Naive thymus-derived CD8-positive, alpha-beta T cell (primary cell): ENCODE measurements around the gene CDON. TPM values are rescaled to one million over a fixed set of nuclear protein-coding genes. Genes with fewer than 3 reads are reported as not detected.

Experiments
- ATAC-seq, 2 donors: fragments of 150-1000 bp; cut with Tn5 transposase in 1 of 2; sonication (Bioruptor Pico), chemical (Tn5 transposase) in 1 of 2; 1 replicate in 1 of 2; 2 replicates in 1 of 2; pipeline ENCODE4 v1.10.0; 2021; ENCODE audit warnings: mild to moderate bottlenecking in 2 of 2, moderate library complexity in 2 of 2
- POLR2A ChIA-PET: fragments of 350-600 bp; sonication (Branson Sonifier 250); formaldehyde crosslinking; loops from one replicate; lab custom pipeline; 2021; ENCODE audit warnings: antibody characterized with exemption; lab: Charles Lee
- DNase-seq, 10 donors: peaks; one replicate each; pipeline versions ENCODE4 v3.0.0 to v3.0.0-alpha.2; 2020 to 2022
- H3K27ac Mint-ChIP-seq, 10 donors: one replicate each; pipeline ENCODE4 v1.8.0; 2020 to 2022; ENCODE audit warnings: mild to moderate bottlenecking in 10 of 10, mixed read lengths in 10 of 10, moderate library complexity in 4 of 10, inconsistent platforms in 1 of 10
- H3K27me3 Mint-ChIP-seq, 5 donors: one replicate each; pipeline ENCODE4 v1.8.0; 2021 to 2022; ENCODE audit warnings: mixed read lengths in 5 of 5
- H3K36me3 Mint-ChIP-seq, 3 donors: one replicate each; pipeline ENCODE4 v1.8.0; 2020 to 2022; ENCODE audit warnings: mixed read lengths in 3 of 3, mild to moderate bottlenecking in 2 of 3, inconsistent platforms in 1 of 3
- H3K4me1 Mint-ChIP-seq, 4 donors: one replicate each; pipeline ENCODE4 v1.8.0; 2021 to 2022; ENCODE audit warnings: mixed read lengths in 4 of 4
- H3K4me3 Mint-ChIP-seq, 10 donors: one replicate each; pipeline ENCODE4 v1.8.0; 2020 to 2022; ENCODE audit warnings: mild to moderate bottlenecking in 10 of 10, mixed read lengths in 10 of 10, moderate library complexity in 6 of 10, inconsistent platforms in 1 of 10
- H3K9me3 Mint-ChIP-seq, 9 donors: one replicate each; pipeline ENCODE4 v1.8.0; 2020 to 2022; ENCODE audit warnings: mixed read lengths in 9 of 9, mild to moderate bottlenecking in 3 of 9, inconsistent platforms in 1 of 9, moderate library complexity in 1 of 9
- polyA plus RNA-seq, 3 donors: library from polyadenylated mRNA; unstranded; fragments of 300-500 nt; fragmentation: Illumina TruSeq; gene quantifications; one replicate each; pipeline ENCODE4 v1.2.3, GENCODE V29; 2021
- total RNA-seq, 8 experiments: library from RNA in 2 of 8; stranded (reverse) in 2 of 8; gene quantifications; one replicate each; pipeline ENCODE4 v1.2.3 and lab custom pipeline; 2021 to 2026

The CDON gene
- 1 to 10 TPM; 2.1 to 2.8 TPM for total RNA-seq
- under 1 TPM in 2 of 3 donors, not detected in 1; 0.14 to 0.20 TPM for polyA plus RNA-seq
- 3.4 to 8.6 (median 5.9) reads per million in 6 experiments for total RNA-seq (lab: John Stamatoyannopoulos, UW)

DNA sequence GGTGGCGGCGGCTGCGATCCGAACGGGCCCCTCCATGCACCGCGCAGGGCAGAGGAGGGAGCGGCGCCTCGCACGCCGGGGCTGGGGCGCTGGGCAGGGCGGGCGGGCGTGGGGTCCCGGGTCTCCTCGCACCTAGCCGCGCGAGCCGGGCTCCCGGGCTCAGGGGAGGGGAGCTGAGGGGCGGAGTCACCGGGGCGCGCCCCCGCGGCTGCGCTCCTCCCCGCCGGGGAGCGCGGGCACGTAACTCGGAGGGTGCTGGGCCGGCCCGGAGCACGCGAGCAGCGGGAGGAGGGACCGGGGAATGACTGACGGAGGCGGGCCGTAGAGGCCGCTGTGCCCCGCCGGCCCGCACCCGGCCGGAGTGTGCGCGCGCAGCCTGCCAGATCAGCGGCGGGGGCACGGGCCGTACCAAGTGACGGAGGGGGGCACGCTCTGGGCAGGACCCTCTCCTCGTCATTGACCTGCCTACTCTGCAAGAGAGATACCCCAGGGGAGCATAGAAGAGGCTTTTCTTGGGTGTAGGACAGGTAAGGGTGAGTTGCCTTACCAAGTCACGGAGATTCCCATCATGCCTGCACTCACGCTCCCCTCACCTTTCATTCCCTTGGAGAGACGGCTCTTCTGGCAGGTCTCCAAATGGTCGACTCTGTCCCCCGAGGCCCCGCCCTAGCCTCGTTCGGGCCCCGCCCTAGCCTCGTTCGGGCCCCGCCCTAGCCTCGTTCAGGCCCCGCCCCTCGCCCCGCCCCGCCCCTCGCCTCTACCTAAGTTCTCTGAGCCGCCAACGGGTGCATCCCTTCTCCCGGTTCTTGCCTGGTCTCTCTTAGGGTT is at the start of gene CDON:
CDON (minus strand) TSS at position 188 of the 828 bp plus-strand sequence. CDS start 39,390 bp downstream, outside the sequence.
- Mint-ChIP-seq H3K36me3 (no peaks in the 10 kb centered on the region), H3K27ac (peak within 1 kb of the TSS; percentile 32 to 98 (median 96)), H3K9me3 (no peaks in the 10 kb centered on the region), H3K4me1 (peaks cover 6 to 12% (median 8%) of the 10 kb centered on the region in 4 donors), H3K4me3 (peak within 1 kb of the TSS; percentile 83 to 95 (median 90)), H3K27me3 (peaks cover 0 to 32% (median 0%) of the 10 kb centered on the region in 5 donors)
- ATAC-seq, result peak; percentile 86 to 92
- peak; percentile 85 to 98 (median 93) for DNase-seq
- POLR2A ChIA-PET, result interaction anchor here (0.6 to 1.6 kb wide), 3 partner anchors 21 to 1134 kb away, joined by 3 to 7 read pairs (median 3); no protein-coding TSS in a partner anchor

DNA sequence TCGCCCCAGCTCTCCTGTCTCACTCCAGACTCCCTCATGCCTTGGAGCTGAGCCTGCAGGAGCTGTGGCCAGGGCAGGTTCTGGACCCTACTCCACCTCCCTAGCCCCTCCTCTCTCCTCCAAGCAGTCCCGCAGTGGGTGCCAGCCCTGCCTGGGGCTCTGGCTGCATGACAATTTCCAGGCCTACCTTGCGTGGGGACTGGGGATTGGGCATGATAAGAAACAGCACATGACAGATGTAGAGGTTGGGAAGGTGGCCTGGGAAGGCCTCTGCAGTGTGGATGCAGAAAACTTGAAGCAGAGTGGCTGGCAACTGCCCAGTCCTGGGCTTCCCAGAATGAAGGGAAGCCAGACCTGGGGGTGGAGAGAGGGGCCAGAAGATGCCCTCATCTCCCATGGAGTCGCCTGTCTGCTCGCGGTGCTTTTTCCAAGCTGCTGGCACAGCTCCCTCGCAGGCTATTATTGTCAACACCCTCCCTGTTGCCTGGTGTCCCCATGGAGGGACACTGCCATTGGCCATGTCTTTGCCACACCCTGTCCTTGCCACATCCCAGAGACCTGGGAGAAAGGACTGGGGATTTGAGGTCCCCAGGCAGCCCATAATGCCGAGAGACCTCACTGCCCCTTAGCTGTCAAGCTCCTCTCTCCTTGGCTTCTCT is 48.9 kb upstream of the CDON start:
- DNase-seq (no peak), ATAC-seq (no peak)
- Mint-ChIP-seq H3K4me3 (no peak overlapping the region), H3K4me1 (no peaks in the 10 kb centered on the region), H3K36me3 (no peaks in the 10 kb centered on the region), H3K27ac (no peak overlapping the region), H3K9me3 (no peaks in the 10 kb centered on the region), H3K27me3 (no peaks in the 10 kb centered on the region)
- POLR2A ChIA-PET, result no interaction called here

- Mint-ChIP-seq H3K27me3 (no peaks in the 10 kb centered on the region), H3K27ac (no peak overlapping the region), H3K36me3 (no peaks in the 10 kb centered on the region), H3K4me3 (no peak overlapping the region), H3K4me1 (no peaks in the 10 kb centered on the region), H3K9me3 (no peaks in the 10 kb centered on the region)
- DNase-seq (no peak), ATAC-seq (no peak)
- POLR2A ChIA-PET, result no interaction called here
Observed at GRCh38 chr11:126109941-126110731, 47.5 kb upstream of the CDON start.

DNA sequence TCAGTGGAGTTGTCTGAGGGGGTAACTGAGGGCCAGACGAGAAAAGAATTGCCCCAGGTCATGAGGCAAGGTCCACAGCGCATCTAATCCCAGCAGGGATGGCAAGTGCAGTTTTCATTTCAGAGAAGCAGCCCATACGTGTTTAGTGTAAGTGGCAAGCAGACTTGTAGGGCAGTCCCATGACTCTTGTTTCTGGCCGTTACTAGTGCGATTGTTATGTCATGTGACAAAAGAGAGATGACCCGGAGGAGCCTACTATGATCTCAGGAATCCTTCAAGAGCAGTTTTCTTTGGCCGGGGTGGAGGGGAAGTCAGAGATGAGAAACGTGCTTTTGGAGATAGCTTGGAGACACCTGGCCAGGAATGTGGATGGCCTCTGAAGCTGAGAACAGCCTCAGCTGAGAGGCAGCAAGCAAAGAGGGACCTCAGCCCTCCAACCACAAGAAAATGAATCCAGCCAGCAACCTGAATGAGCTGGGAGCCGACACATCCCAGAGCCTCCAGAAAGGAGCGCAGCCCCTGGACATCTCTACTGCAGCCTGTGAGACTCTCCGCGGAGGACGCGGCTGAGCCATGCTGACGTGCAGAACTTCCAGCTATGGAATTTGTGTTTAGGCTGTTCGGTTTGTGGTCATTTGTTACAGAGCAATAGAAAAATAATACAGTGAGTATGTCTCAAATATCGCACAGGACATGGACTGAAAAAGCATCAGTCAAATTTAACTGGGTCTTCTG is 44.1 kb upstream of the CDON start:
- POLR2A ChIA-PET, result no interaction called here
- no peaks in the 10 kb centered on the region for H3K27me3 Mint-ChIP-seq
- H3K9me3 Mint-ChIP-seq, result no peaks in the 10 kb centered on the region
- no peak overlapping the region for H3K27ac Mint-ChIP-seq
- H3K4me1 Mint-ChIP-seq, result peaks cover 0 to 3% (median 0%) of the 10 kb centered on the region in 4 donors
- no peak overlapping the region for H3K4me3 Mint-ChIP-seq
- no peak for DNase-seq
- no peaks in the 10 kb centered on the region for H3K36me3 Mint-ChIP-seq
- ATAC-seq, result no peak

- Mint-ChIP-seq H3K36me3 (no peaks in the 10 kb centered on the region), H3K4me3 (no peak overlapping the region), H3K27me3 (no peaks in the 10 kb centered on the region), H3K9me3 (no peaks in the 10 kb centered on the region), H3K4me1 (peaks cover 0 to 3% (median 0%) of the 10 kb centered on the region in 4 donors), H3K27ac (peak overlapping the region in 1 of 10 donors; percentile 51)
- no peak for ATAC-seq
- POLR2A ChIA-PET, result no interaction called here
- DNase-seq, result no peak
Observed at GRCh38 chr11:126105748-126106080, 43.0 kb upstream of the CDON start.

DNA sequence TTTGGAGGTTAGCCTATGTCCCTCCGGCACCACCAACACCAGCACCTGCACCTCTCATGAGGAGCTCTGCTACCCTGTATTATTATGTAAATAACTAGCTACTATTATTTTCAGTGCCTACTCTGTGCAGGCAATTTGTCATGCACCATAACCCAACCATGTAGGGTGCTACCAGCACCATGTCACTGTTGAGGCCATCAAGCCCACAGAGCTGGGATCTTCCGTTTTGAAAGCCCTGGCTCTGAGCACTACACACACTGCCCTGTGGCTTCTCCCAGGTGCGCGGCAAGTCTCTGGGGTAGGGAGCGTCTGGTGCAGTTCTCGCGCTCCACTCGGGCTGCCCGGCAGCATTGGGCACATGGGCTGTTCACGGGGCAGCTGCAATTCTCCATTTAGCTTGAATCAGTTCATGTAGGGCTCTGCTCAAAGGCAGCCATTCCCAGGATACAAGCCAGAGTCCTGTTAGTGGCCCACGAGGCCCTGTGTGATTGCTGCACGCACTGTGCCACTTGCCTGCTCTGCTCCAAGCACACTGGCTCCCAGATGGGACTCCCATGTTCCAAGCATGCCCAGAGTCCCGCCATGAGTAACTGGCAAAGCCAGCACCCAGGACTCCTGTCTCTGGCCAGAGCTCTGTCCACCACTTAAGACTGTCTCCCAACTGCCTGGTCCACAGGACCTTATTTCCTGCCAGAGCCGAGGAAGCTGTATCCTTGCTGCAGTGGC is 42.5 kb upstream of the CDON start:
- Mint-ChIP-seq H3K4me3 (no peak overlapping the region), H3K36me3 (no peaks in the 10 kb centered on the region), H3K27me3 (no peaks in the 10 kb centered on the region), H3K4me1 (peaks cover 0 to 5% (median 0%) of the 10 kb centered on the region in 4 donors), H3K9me3 (no peaks in the 10 kb centered on the region), H3K27ac (peak overlapping the region in 2 of 10 donors; percentile 51 to 69)
- ATAC-seq (no peak), DNase-seq (no peak)
- POLR2A ChIA-PET, result no interaction called here

- Mint-ChIP-seq H3K36me3 (no peaks in the 10 kb centered on the region), H3K4me1 (peaks cover 0 to 5% (median 0%) of the 10 kb centered on the region in 4 donors), H3K27ac (peak overlapping the region in 1 of 10 donors; percentile 69), H3K4me3 (no peak overlapping the region), H3K9me3 (no peaks in the 10 kb centered on the region), H3K27me3 (no peaks in the 10 kb centered on the region)
- DNase-seq (no peak), ATAC-seq (no peak)
- POLR2A ChIA-PET, result no interaction called here
Observed at GRCh38 chr11:126104420-126104819, 41.8 kb upstream of the CDON start.

DNA sequence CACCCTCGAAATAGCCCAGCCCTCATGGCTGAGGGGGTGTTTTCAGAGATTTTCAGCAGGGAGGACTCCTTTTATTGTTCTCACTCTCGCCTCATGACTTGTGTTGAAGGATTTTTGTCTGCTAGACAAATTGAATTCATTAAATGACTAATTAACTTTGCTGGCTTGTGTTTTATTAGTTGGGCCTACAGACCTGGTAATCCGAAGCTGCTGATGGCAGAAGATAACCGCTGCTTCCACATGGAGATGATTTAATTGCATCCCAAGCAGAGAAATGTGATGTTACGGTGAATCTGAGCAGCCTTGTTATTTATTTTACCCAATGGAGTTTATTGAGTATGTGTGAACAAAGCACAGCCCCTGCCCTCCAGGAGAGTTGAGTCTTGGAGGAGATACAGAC is 40.5 kb upstream of the CDON start:
- ATAC-seq, result no peak

DNA sequence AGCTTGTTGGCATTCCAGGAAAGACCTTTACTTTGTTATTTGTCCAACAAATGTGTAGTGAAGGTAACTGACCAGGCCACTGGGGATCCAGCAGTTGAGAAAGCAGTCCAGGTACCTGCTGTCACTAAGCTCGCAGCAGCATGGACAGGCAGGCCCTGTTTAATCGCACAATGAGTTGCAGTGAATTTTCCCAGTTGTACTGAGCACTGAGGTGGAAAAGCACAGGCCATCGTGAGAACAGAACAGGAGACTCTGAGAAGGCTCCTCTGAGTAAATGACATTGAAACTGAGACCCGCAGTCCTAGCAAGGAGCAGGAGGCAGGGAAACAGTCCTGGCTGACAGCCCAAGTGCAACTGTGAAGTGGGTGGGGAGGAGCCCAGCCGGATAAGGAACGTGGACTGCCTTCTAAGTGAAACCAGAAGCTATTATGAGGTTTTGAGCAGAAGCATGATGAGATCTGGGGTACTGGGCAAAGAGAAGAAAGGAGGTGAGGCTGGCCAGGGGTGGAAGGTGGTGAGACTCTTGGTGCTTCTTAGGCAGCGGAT is 39.8 kb upstream of the CDON start:
- POLR2A ChIA-PET, result no interaction called here
- DNase-seq, result no peak
- ATAC-seq, result no peak
- Mint-ChIP-seq H3K27me3 (peaks cover 0 to 5% (median 0%) of the 10 kb centered on the region in 5 donors), H3K9me3 (no peaks in the 10 kb centered on the region), H3K4me3 (no peak overlapping the region), H3K4me1 (peaks cover 0 to 9% (median 0%) of the 10 kb centered on the region in 4 donors), H3K27ac (no peak overlapping the region), H3K36me3 (no peaks in the 10 kb centered on the region)

More for the DNA sequence above, 40.5 kb upstream of the CDON start:
- H3K36me3 Mint-ChIP-seq, result no peaks in the 10 kb centered on the region
- H3K4me1 Mint-ChIP-seq, result peaks cover 0 to 5% (median 0%) of the 10 kb centered on the region in 4 donors
- no peak for DNase-seq
- no peak overlapping the region for H3K4me3 Mint-ChIP-seq
- no peaks in the 10 kb centered on the region for H3K27me3 Mint-ChIP-seq
- POLR2A ChIA-PET, result no interaction called here
- no peaks in the 10 kb centered on the region for H3K9me3 Mint-ChIP-seq
- no peak overlapping the region for H3K27ac Mint-ChIP-seq

- POLR2A ChIA-PET, result no interaction called here
- peak overlapping the region in 1 of 10 donors; percentile 22 for H3K27ac Mint-ChIP-seq
- H3K4me1 Mint-ChIP-seq, result peaks cover 0 to 9% (median 0%) of the 10 kb centered on the region in 4 donors
- no peak overlapping the region for H3K4me3 Mint-ChIP-seq
- H3K9me3 Mint-ChIP-seq, result no peaks in the 10 kb centered on the region
- DNase-seq, result no peak
- H3K36me3 Mint-ChIP-seq, result no peaks in the 10 kb centered on the region
- ATAC-seq, result no peak
- peaks cover 0 to 5% (median 0%) of the 10 kb centered on the region in 5 donors for H3K27me3 Mint-ChIP-seq
Observed at GRCh38 chr11:126101930-126102283, 39.2 kb upstream of the CDON start.

- Mint-ChIP-seq H3K4me1 (peaks cover 0 to 9% (median 0%) of the 10 kb centered on the region in 4 donors), H3K27ac (no peak overlapping the region), H3K27me3 (peaks cover 0 to 5% (median 0%) of the 10 kb centered on the region in 5 donors), H3K36me3 (no peaks in the 10 kb centered on the region), H3K4me3 (no peak overlapping the region), H3K9me3 (no peaks in the 10 kb centered on the region)
- DNase-seq (no peak), ATAC-seq (no peak)
- POLR2A ChIA-PET, result no interaction called here
Observed at GRCh38 chr11:126101251-126101929, 38.7 kb upstream of the CDON start.
